Heart right ventricle (tissue), 16 donors: Measurements from ENCODE around the gene UBE2O. TPM values are rescaled to one million over a fixed set of nuclear protein-coding genes. Genes with fewer than 3 reads are reported as not detected.

ENCODE experiments used
- ATAC-seq, 8 donors: fragments of 200-7000 bp; cut with Tn5 transposase; one replicate each; pipeline ENCODE4 v1.9.1; 2020; ENCODE audit warnings: mild to moderate bottlenecking in 8 of 8, moderate library complexity in 8 of 8, moderate number of reproducible peaks in 1 of 8
- DNase-seq, 2 donors: peaks; one replicate each; pipeline ENCODE4 v3.0.0-alpha.2; 2020
- H3K27ac ChIP-seq, 10 donors: fragments of 200-600 bp; sonication (generic) in 2 of 10; one replicate each; pipeline versions ENCODE4 v1.5.0 to v1.8.0; 2020 to 2022; ENCODE audit warnings: mild to moderate bottlenecking in 3 of 10
- H3K27me3 ChIP-seq, 7 donors: fragments of 200-600 bp; one replicate each; pipeline ENCODE4 v1.8.0; 2021 to 2022; ENCODE audit warnings: mild to moderate bottlenecking in 2 of 7
- H3K36me3 ChIP-seq, 9 donors: fragments of 200-600 bp; sonication (generic) in 1 of 9; one replicate each; pipeline versions ENCODE4 v1.5.0 to v1.8.0; 2020 to 2022; ENCODE audit warnings: mild to moderate bottlenecking in 2 of 9
- H3K4me1 ChIP-seq, 9 donors: fragments of 200-600 bp; sonication (generic) in 1 of 9; one replicate each; pipeline versions ENCODE4 v1.5.0 to v1.8.0; 2020 to 2022; ENCODE audit warnings: mild to moderate bottlenecking in 4 of 9
- H3K4me3 ChIP-seq, 10 donors: fragments of 200-600 bp; sonication (generic) in 2 of 10; one replicate each; pipeline versions ENCODE4 v1.5.0 to v1.8.0; 2020 to 2022; ENCODE audit warnings: mild to moderate bottlenecking in 7 of 10, moderate library complexity in 2 of 10
- H3K9me3 ChIP-seq, 11 donors: fragments of 200-600 bp in 10 of 11; sonication (generic) in 2 of 11; one replicate each; pipeline versions ENCODE4 v1.5.0 to v1.8.0; 2013 to 2022; ENCODE audit warnings: mild to moderate bottlenecking in 2 of 11, control low read depth in 1 of 11, moderate library complexity in 1 of 11
- CTCF ChIP-seq, 9 donors: fragments of 200-600 bp; sonication (generic) in 2 of 9; IDR thresholded peaks; one replicate each; pipeline versions ENCODE4 v1.5.0 to v1.8.0; 2021 to 2022; ENCODE audit warnings: antibody characterized with exemption in 9 of 9, mild to moderate bottlenecking in 5 of 9, moderate library complexity in 1 of 9
- WGBS, 2 donors: extraction: QIAGEN DNeasy Blood & Tissue Kit; methylation state at CpG; one replicate each; pipeline ENCODE4 v1.1.7; 2013; ENCODE audit warnings: inconsistent platforms in 1 of 2; 5-methylcytosine and 5-hydroxymethylcytosine counted together
- intact Hi-C, 10 donors: fragments of 100-400 bp; cut with DNase I; formaldehyde crosslinking; loops; one replicate each; pipeline versions ENCODE4 v1.11.1 to v1.14.2; 2022
- polyA plus RNA-seq, 2 donors: library from polyadenylated mRNA; stranded (reverse); fragments of 200-250 nt; gene quantifications; one replicate each; pipeline ENCODE4 v1.2.3, GENCODE V29; 2013
- total RNA-seq, 10 donors: library from RNA; stranded (reverse); fragmentation: NEBNext Ultra II Directional in 3 of 10; extraction: Animal tissue kit (Norgen Biotek cat#: 25700) in 3 of 10; gene quantifications; one replicate each; pipeline versions ENCODE4 v1.2.1 to v1.2.4, GENCODE V29; 2021 to 2023
- donor health status: Arrhythmogenic right ventricular cardiomyopathy.
- donor health status: ischemic (EF 13 %, LVEDD 7.1; RV severe dilation, severe dysfunction).
- donor health status: healthy with polysubstance abuse.
- donor health status: DM: no; HTN: yes; CAD: no.
- donor health status: DM: no; HTN: no; CAD: no.
- donor health status: ischemic (EF 25% LVEDD 6.9; RV normal size, moderate dysfunction).
- donor health status: ischemic (EF 25% LVEDD 5.7; RV mildly dilated, moderate dysfunction).
- donor health status: healthy.
- donor health status: DM: yes; HTN: yes; CAD: no.
- donor health status: Ischemic cardiomyopathy.
- donor health status: ischemic (EF 35%, LVEDD 5.7; RV mildly dilated, moderate dysfunction).
- donor health status: nonischemic (EF 11% LVEDD 7.7; RV severe dilation, severe dysfunction).
- donor health status: DM: yes; HTN: yes; CAD: no.
- donor health status: PGD.
- donor health status: ischemic (EF 29% LVEDD 5.4; RV normal size, mild dysfunction).
- donor health status: nonischemic (EF 23%, LVEDD 6.1; RV moderate dilation, normal function).

UBE2O gene
- total and polyA plus RNA-seq, 12 donors: 9.1 to 39.0 (median 34.3) TPM

GRCh38 chr17:76414334-76415295, 38.3 kb downstream of the UBE2O start:
- WGBS, 2 donors: 24 to 34% methylated on average over 21 of the region's 21 CpGs
- TF ChIP-seq CTCF (IDR thresholded peaks at IDR 0.05): no peak
- Histone ChIP-seq H3K4me3 (no peak overlapping the region), H3K27me3 (no peaks in the 10 kb centered on the region), H3K36me3 (peaks cover 0 to 26% (median 0%) of the 10 kb centered on the region in 9 donors), H3K9me3 (no peaks in the 10 kb centered on the region), H3K4me1 (peaks cover 8 to 88% (median 50%) of the 10 kb centered on the region in 9 donors), H3K27ac (peak overlapping the region in 6 of 10 donors; percentile 24 to 68 (median 54))
- ATAC-seq (peak; percentile 78 to 92 (median 88)), DNase-seq (peak; percentile 80 to 88)
- intact Hi-C loops: loop anchor here in 4 of 10 donors (5.0 kb wide), 4 partner anchors 33 to 88 kb away; partner anchors contain the start of genes RHBDF2 (in 1 of the 4) and UBE2O (in 1 of the 4)

GRCh38 chr17:76411247-76411646, 41.7 kb downstream of the UBE2O start:
- Histone ChIP-seq H3K27me3 (no peaks in the 10 kb centered on the region), H3K4me3 (no peak overlapping the region), H3K36me3 (peaks cover 0 to 21% (median 0%) of the 10 kb centered on the region in 9 donors), H3K4me1 (peaks cover 18 to 89% (median 40%) of the 10 kb centered on the region in 9 donors), H3K9me3 (no peaks in the 10 kb centered on the region), H3K27ac (peak overlapping the region in 3 of 10 donors; percentile 0 to 40 (median 21))
- WGBS, 2 donors: 93 to 94% methylated on average over 5 of the region's 5 CpGs
- TF ChIP-seq CTCF (IDR thresholded peaks at IDR 0.05): no peak
- DNase-seq (no peak), ATAC-seq (no peak)
- intact Hi-C loops: loop anchor here in 4 of 10 donors (5.0 kb wide), 4 partner anchors 36 to 91 kb away; partner anchors contain the start of genes RHBDF2 (in 1 of the 4) and UBE2O (in 1 of the 4)

GRCh38 chr17:76410328-76410965, 42.5 kb downstream of the UBE2O start:
- intact Hi-C loops: loop anchor here in 4 of 10 donors (5.0 kb wide), 4 partner anchors 37 to 92 kb away; partner anchors contain the start of genes RHBDF2 (in 1 of the 4) and UBE2O (in 1 of the 4)
- Histone ChIP-seq H3K27me3 (no peaks in the 10 kb centered on the region), H3K9me3 (no peaks in the 10 kb centered on the region), H3K36me3 (peaks cover 0 to 21% (median 0%) of the 10 kb centered on the region in 9 donors), H3K4me3 (no peak overlapping the region), H3K27ac (no peak overlapping the region), H3K4me1 (peaks cover 22 to 91% (median 48%) of the 10 kb centered on the region in 9 donors)
- TF ChIP-seq CTCF (IDR thresholded peaks at IDR 0.05): no peak
- no peak for ATAC-seq
- DNase-seq: no peak
- WGBS, 2 donors: 84 to 88% methylated on average over 15 of the region's 15 CpGs
